ENCODE results near the gene PCSK2.

The PCSK2 gene

DNA sequence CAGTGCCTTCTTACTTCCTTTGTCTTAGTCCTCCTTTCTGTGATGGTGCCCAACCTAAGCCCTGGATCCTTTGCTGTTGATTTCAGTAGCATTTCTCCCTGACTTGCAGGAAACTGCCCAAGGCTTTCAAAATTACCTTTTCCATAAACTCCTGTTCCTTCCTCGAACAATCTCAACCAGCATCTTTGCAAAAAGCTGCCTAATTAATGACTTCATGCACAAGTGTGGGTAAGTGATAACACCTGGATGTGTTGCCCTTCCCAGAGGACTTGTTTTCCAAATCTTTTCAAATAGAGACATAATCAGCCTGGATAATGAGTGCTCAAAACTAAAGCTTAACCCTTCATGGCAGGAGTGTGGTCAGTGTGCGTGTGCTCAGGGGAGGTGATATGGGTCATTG lies 118.0 kb downstream of the PCSK2 start:
- no peak overlapping the region for H3K27ac ChIP-seq
- H3K4me2 ChIP-seq = no peak overlapping the region
- H3K36me3 ChIP-seq = no peaks in the 10 kb centered on the region
- peaks cover 0 to 5% (median 0%) of the 10 kb centered on the region in 11 experiments; a peak in 1 of 22 replicates for H3K9me3 ChIP-seq (replicated peaks in 1 of 11)
- H3K9ac ChIP-seq = no peak overlapping the region
- H3K4me3 ChIP-seq = no peak overlapping the region
- H4K20me1 ChIP-seq = no peaks in the 10 kb centered on the region
- no peaks in the 10 kb centered on the region for H3K27me3 ChIP-seq
- H3K4me1 ChIP-seq = no peaks in the 10 kb centered on the region
- no peak for TF ChIP-seq Cebpa-rat (IDR thresholded peaks at IDR 0.05)

DNA sequence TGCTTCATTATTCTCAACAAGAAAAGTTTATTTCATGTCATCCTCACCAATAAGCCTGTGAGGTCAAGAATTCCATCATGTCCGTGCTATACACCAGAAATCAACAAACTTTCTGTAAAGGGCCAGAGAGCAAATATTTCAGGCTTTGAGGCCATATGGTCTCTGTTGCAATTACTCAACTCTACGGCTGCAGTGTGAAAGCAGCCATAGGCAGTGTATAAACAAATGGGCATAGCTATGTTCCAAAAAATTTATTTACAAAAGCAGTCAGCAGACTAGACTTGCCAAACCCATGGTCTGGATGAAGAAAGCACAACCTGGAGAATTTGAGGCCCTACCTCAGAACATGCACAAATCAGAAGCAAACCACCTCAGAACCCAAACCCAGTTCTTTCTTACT lies 118.5 kb downstream of the PCSK2 start:
- H3K27ac ChIP-seq = no peak overlapping the region
- TF ChIP-seq Cebpa-rat (IDR thresholded peaks at IDR 0.05) = no peak
- no peak overlapping the region for H3K4me2 ChIP-seq
- no peak overlapping the region for H3K4me3 ChIP-seq
- no peak overlapping the region for H3K9ac ChIP-seq
- H3K9me3 ChIP-seq (replicated peaks in 1 of 11) = peaks cover 0 to 5% (median 0%) of the 10 kb centered on the region in 11 experiments; a peak in 1 of 22 replicates
- H4K20me1 ChIP-seq = no peaks in the 10 kb centered on the region
- no peaks in the 10 kb centered on the region for H3K36me3 ChIP-seq
- H3K27me3 ChIP-seq = no peaks in the 10 kb centered on the region
- no peaks in the 10 kb centered on the region for H3K4me1 ChIP-seq

DNA sequence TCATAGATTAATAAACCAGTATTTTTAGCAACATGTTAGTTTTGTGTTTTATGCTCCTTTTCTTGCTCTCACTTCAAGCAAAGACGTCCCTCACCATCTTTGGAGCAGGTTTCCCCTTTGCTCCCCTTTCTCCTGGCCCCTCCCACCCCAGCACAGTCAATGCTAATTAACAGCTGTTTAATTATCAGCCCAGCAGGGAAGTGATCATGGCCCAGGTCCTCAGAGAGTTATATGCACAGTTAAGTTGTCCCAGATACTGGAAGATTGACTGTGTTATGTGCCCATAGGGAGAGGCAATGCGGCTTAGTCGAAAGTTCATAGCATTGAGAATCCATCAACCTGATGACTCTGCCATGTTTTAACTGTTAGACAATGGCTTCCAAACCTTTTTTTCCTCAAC lies 123.5 kb downstream of the PCSK2 start:
- Histone ChIP-seq H3K27me3 (no peaks in the 10 kb centered on the region), H3K4me1 (no peaks in the 10 kb centered on the region), H3K4me2 (no peak overlapping the region), H3K36me3 (no peaks in the 10 kb centered on the region), H3K9ac (no peak overlapping the region), H3K27ac (no peak overlapping the region), H3K9me3 (replicated peaks in 1 of 11) (no peaks in the 10 kb centered on the region), H3K4me3 (no peak overlapping the region), H4K20me1 (no peaks in the 10 kb centered on the region)
- TF ChIP-seq Cebpa-rat (IDR thresholded peaks at IDR 0.05) = no peak

DNA sequence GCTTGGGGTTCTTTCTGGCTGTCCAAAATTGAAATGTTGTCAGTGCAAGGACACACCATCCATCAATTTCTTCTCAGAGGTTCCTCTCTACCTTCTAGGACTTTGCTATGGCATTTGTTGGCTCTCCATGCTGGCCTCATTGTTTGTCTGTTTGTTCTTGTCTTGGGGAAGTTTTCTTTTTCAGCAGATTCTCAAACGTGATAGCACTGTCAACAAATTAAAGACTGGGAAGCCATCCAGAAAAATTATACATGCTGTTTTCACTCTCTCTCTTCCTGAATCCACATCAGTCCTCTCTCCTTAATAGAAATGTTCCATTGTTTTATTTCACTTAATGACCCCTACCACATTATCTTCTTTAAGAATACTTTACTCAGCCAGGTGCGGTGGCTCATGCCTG lies 130.4 kb downstream of the PCSK2 start:
- H3K4me2 ChIP-seq = no peak overlapping the region
- H3K27ac ChIP-seq = no peak overlapping the region
- H3K4me1 ChIP-seq = no peaks in the 10 kb centered on the region
- no peak overlapping the region for H3K4me3 ChIP-seq
- H3K9me3 ChIP-seq (replicated peaks in 1 of 11) = no peaks in the 10 kb centered on the region
- no peaks in the 10 kb centered on the region for H4K20me1 ChIP-seq
- TF ChIP-seq Cebpa-rat (IDR thresholded peaks at IDR 0.05) = no peak
- no peak overlapping the region for H3K9ac ChIP-seq
- no peaks in the 10 kb centered on the region for H3K36me3 ChIP-seq
- H3K27me3 ChIP-seq = no peaks in the 10 kb centered on the region

DNA sequence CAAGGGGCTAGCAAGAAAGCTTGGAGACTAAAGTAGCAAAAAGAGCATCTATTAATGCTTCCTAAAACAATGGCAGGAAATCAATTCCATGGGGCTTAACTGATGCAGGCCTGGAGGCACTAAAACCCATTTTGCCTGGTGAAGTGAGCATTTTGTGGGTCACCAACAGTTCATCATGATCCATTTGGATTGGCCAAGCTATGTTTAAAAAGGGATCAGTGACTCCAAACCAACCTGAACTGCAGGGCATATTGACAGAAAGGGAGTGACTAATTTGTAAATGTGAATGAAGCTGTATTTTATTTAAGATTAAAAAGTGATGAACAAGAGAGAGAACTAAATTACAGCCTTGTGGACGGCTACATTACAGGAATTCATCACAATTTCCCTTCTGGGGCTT lies 132.0 kb downstream of the PCSK2 start:
- H3K4me1 ChIP-seq = no peaks in the 10 kb centered on the region
- no peaks in the 10 kb centered on the region for H3K36me3 ChIP-seq
- H3K4me2 ChIP-seq = no peak overlapping the region
- no peak overlapping the region for H3K27ac ChIP-seq
- no peak for TF ChIP-seq Cebpa-rat (IDR thresholded peaks at IDR 0.05)
- no peaks in the 10 kb centered on the region for H4K20me1 ChIP-seq
- H3K4me3 ChIP-seq = no peak overlapping the region
- H3K27me3 ChIP-seq = no peaks in the 10 kb centered on the region
- H3K9ac ChIP-seq = no peak overlapping the region
- H3K9me3 ChIP-seq (replicated peaks in 1 of 11) = no peaks in the 10 kb centered on the region

DNA sequence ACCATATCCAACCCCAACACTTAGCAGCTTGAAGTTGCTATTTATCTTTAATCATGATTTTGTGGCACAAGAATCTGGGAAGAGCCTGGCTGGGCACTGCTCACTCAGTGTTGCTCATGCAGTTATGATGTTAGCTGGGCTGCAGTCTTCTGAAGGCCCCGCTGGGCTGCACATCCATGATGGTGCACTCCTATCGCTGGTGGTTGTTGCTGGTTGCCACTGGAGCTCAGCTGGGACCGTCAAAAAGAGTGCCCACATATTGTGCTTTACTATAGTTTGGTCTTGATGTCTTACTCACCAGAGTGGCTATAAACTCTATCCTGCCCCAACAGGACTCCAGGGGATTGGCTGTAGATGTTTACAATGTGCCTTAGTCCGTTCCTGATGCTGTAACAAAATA lies 137.8 kb downstream of the PCSK2 start:
- Histone ChIP-seq H4K20me1 (no peaks in the 10 kb centered on the region), H3K27ac (no peak overlapping the region), H3K4me2 (no peak overlapping the region), H3K4me3 (no peak overlapping the region), H3K27me3 (no peaks in the 10 kb centered on the region), H3K4me1 (no peaks in the 10 kb centered on the region), H3K9ac (no peak overlapping the region), H3K9me3 (replicated peaks in 1 of 11) (no peaks in the 10 kb centered on the region), H3K36me3 (no peaks in the 10 kb centered on the region)
- no peak for TF ChIP-seq Cebpa-rat (IDR thresholded peaks at IDR 0.05)

DNA sequence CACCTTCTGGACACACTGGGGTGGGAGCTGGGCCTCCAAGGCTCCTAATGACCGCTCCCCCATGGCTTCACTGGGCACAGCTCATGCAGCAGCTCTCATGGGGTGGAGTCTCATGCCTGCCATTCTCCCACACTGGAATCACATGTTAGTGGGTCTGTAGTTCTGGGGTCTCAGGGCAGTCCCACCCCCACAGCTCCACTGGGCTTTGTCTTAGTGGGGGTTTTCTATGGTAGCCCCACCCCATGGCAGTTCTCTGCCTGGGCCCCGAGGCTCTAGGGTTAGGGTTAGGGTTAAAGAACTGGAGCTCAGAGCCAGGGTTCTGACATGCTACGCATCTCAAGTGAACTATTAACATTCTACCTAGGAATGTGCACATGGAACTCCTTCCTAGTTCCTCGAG lies 139.0 kb downstream of the PCSK2 start:
- no peaks in the 10 kb centered on the region for H3K9me3 ChIP-seq (replicated peaks in 1 of 11)
- H3K4me1 ChIP-seq = no peaks in the 10 kb centered on the region
- H3K36me3 ChIP-seq = no peaks in the 10 kb centered on the region
- no peaks in the 10 kb centered on the region for H3K27me3 ChIP-seq
- H3K4me2 ChIP-seq = no peak overlapping the region
- no peak overlapping the region for H3K9ac ChIP-seq
- H3K4me3 ChIP-seq = no peak overlapping the region
- H4K20me1 ChIP-seq = no peaks in the 10 kb centered on the region
- TF ChIP-seq Cebpa-rat (IDR thresholded peaks at IDR 0.05) = no peak
- no peak overlapping the region for H3K27ac ChIP-seq

DNA sequence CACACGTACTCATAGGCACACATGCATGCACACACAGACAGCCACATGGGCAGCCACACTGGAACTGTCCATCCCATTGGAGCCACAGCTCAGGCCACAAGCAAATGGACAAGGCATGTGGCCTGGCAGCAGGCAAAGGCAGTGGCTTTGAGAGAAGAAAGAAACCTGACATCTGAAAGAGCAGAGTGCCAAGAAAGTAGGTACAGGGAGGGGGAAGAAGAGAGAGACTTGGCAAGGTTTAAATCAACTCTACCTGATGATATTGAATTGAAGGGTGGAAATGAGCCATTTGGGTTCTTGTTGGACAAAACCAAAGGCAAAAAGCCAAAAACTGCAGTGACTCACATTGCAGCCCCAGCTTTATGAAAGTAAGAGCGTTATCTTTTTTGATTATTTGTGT lies 142.7 kb downstream of the PCSK2 start:
- Histone ChIP-seq H3K27ac (no peak overlapping the region), H4K20me1 (no peaks in the 10 kb centered on the region), H3K9me3 (replicated peaks in 1 of 11) (no peaks in the 10 kb centered on the region), H3K4me3 (no peak overlapping the region), H3K36me3 (no peaks in the 10 kb centered on the region), H3K4me1 (no peaks in the 10 kb centered on the region), H3K9ac (no peak overlapping the region), H3K27me3 (no peaks in the 10 kb centered on the region), H3K4me2 (no peak overlapping the region)
- TF ChIP-seq Cebpa-rat (IDR thresholded peaks at IDR 0.05) = no peak

DNA sequence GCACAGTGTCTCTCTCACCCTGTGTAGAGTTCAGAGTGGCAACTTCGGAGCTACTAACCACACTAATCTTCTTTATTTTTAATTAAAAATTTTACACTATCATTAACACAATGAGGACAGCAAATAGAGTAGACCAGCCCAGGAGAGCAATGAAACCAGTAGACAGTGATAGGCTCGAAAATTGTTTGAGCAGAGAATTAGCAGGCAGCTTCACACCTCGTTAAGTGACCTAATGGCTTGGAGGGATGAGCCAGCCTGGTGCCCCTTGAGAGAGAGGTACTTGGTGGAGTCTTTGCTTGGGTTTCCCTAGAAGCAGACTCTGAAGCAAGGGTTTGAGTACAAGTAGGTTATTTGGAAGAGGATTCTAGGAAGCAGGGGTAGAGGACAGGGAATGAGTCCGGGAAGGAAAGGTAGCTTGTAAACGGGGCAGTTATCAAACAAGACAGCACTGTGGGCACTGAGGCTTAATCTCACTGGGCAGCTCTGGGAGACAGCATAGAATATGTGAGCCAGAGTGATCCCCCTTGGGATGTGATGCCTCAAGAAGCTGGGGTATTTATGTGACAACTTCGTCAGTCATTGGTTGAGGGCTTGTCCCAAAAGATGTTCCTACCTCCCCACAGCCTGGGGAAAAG lies 146.1 kb downstream of the PCSK2 start:
- no peak for TF ChIP-seq Cebpa-rat (IDR thresholded peaks at IDR 0.05)
- no peaks in the 10 kb centered on the region for H3K27me3 ChIP-seq
- no peaks in the 10 kb centered on the region for H4K20me1 ChIP-seq
- no peaks in the 10 kb centered on the region for H3K4me1 ChIP-seq
- no peak overlapping the region for H3K9ac ChIP-seq
- H3K27ac ChIP-seq = no peak overlapping the region
- H3K36me3 ChIP-seq = no peaks in the 10 kb centered on the region
- H3K9me3 ChIP-seq (replicated peaks in 1 of 11) = no peaks in the 10 kb centered on the region
- no peak overlapping the region for H3K4me3 ChIP-seq
- H3K4me2 ChIP-seq = no peak overlapping the region

DNA sequence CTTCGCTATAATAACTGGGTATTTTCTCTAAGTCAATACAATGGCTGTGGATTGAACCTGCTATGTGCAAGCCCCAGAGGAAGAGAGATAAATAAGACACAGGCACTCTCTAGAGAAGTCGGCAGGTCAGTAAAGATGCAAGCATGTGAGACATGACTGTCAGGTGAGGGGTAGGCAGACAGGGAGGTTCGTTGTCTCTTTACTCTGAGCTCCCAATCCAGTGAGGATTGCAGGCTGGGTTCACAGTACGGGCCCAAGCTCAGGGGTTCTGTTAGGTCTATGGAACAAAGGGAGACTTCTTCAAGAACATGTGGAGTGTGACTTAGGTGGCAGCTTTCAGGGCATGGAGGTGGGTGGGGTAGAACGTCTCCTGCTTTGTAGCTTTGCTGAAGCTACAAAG lies 147.2 kb downstream of the PCSK2 start:
- H3K9me3 ChIP-seq (replicated peaks in 1 of 11) = no peaks in the 10 kb centered on the region
- TF ChIP-seq Cebpa-rat (IDR thresholded peaks at IDR 0.05) = no peak
- no peak overlapping the region for H3K9ac ChIP-seq
- H3K4me3 ChIP-seq = no peak overlapping the region
- H3K4me2 ChIP-seq = no peak overlapping the region
- no peaks in the 10 kb centered on the region for H4K20me1 ChIP-seq
- no peaks in the 10 kb centered on the region for H3K4me1 ChIP-seq
- no peaks in the 10 kb centered on the region for H3K27me3 ChIP-seq
- no peaks in the 10 kb centered on the region for H3K36me3 ChIP-seq
- no peak overlapping the region for H3K27ac ChIP-seq

Measured in BLaER1 treated with 17β-estradiol and CSF1 and Interleukin-3, amounts not matched to agents 10 nM and 100 nM (cell line).